ENCODE results near the gene AMZ2. TPM values are rescaled to one million over a fixed set of nuclear protein-coding genes. Genes with fewer than 3 reads are reported as not detected.
"Not testable (repeated sequence)": the region's sequence is repeated elsewhere in the genome, so short reads cannot be mapped to it uniquely, and the experiment has no call there.

AMZ2 gene
- total RNA-seq, 1 donor: 80.3 TPM

GRCh38 chr17:68210570-68211315 is 37.1 kb upstream of the AMZ2 start:
- no peak overlapping the region for H3K4me3 ChIP-seq (ENCODE audit: insufficient read depth, low read length)
- peaks cover 8% of the 10 kb centered on the region for H3K79me2 ChIP-seq (ENCODE audit: insufficient read depth, low read length)
- no peak overlapping the region for H3K4me2 ChIP-seq (ENCODE audit: insufficient read depth, low read length)
- H3K4me1 ChIP-seq (ENCODE audit: insufficient read depth, low read length): peaks cover 8% of the 10 kb centered on the region
- no peak for DNase-seq (ENCODE audit: insufficient read length, low spot score, missing footprints)
- H3K27ac ChIP-seq (ENCODE audit: low read depth, low read length): no peak overlapping the region
- no peaks in the 10 kb centered on the region for H3K9me3 ChIP-seq (ENCODE audit: low read depth, low read length)
- H2AFZ ChIP-seq (ENCODE audit: low read length): no peak overlapping the region
- TF ChIP-seq, protein P1, sequence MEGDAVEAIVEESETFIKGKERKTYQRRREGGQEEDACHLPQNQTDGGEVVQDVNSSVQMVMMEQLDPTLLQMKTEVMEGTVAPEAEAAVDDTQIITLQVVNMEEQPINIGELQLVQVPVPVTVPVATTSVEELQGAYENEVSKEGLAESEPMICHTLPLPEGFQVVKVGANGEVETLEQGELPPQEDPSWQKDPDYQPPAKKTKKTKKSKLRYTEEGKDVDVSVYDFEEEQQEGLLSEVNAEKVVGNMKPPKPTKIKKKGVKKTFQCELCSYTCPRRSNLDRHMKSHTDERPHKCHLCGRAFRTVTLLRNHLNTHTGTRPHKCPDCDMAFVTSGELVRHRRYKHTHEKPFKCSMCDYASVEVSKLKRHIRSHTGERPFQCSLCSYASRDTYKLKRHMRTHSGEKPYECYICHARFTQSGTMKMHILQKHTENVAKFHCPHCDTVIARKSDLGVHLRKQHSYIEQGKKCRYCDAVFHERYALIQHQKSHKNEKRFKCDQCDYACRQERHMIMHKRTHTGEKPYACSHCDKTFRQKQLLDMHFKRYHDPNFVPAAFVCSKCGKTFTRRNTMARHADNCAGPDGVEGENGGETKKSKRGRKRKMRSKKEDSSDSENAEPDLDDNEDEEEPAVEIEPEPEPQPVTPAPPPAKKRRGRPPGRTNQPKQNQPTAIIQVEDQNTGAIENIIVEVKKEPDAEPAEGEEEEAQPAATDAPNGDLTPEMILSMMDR (IDR thresholded peaks at IDR 0.05; ENCODE audit: extremely low read depth, low read depth, low read length): no peak
- H4K20me1 ChIP-seq (ENCODE audit: insufficient read depth, low read length): no peaks in the 10 kb centered on the region
- no peaks in the 10 kb centered on the region for H3K27me3 ChIP-seq (ENCODE audit: insufficient read depth, low read length)
- no peaks in the 10 kb centered on the region for H3K36me3 ChIP-seq (ENCODE audit: insufficient read depth, low read length)

- not testable (repeated sequence) for H3K27ac ChIP-seq (ENCODE audit: low read depth, low read length); DNase-seq (ENCODE audit: insufficient read length, low spot score, missing footprints); H3K79me2 ChIP-seq (ENCODE audit: insufficient read depth, low read length); H3K4me2 ChIP-seq (ENCODE audit: insufficient read depth, low read length); H2AFZ ChIP-seq (ENCODE audit: low read length); H3K4me3 ChIP-seq (ENCODE audit: insufficient read depth, low read length); H3K4me1 ChIP-seq (ENCODE audit: insufficient read depth, low read length); H3K27me3 ChIP-seq (ENCODE audit: insufficient read depth, low read length); H4K20me1 ChIP-seq (ENCODE audit: insufficient read depth, low read length); H3K36me3 ChIP-seq (ENCODE audit: insufficient read depth, low read length); H3K9me3 ChIP-seq (ENCODE audit: low read depth, low read length)
Measured at GRCh38 chr17:68213428-68214411, 34.1 kb upstream of the AMZ2 start.

GRCh38 chr17:68215453-68215852 is 32.4 kb upstream of the AMZ2 start:
- not testable (repeated sequence) for H3K4me2 ChIP-seq (ENCODE audit: insufficient read depth, low read length); H3K27me3 ChIP-seq (ENCODE audit: insufficient read depth, low read length); H2AFZ ChIP-seq (ENCODE audit: low read length); DNase-seq (ENCODE audit: insufficient read length, low spot score, missing footprints); H3K4me1 ChIP-seq (ENCODE audit: insufficient read depth, low read length); H3K79me2 ChIP-seq (ENCODE audit: insufficient read depth, low read length); H3K4me3 ChIP-seq (ENCODE audit: insufficient read depth, low read length); H3K36me3 ChIP-seq (ENCODE audit: insufficient read depth, low read length); H3K27ac ChIP-seq (ENCODE audit: low read depth, low read length); H3K9me3 ChIP-seq (ENCODE audit: low read depth, low read length); H4K20me1 ChIP-seq (ENCODE audit: insufficient read depth, low read length)

- not testable (repeated sequence) for H2AFZ ChIP-seq (ENCODE audit: low read length); H3K79me2 ChIP-seq (ENCODE audit: insufficient read depth, low read length); H3K4me3 ChIP-seq (ENCODE audit: insufficient read depth, low read length); H4K20me1 ChIP-seq (ENCODE audit: insufficient read depth, low read length); H3K27ac ChIP-seq (ENCODE audit: low read depth, low read length); H3K4me2 ChIP-seq (ENCODE audit: insufficient read depth, low read length); H3K36me3 ChIP-seq (ENCODE audit: insufficient read depth, low read length); H3K27me3 ChIP-seq (ENCODE audit: insufficient read depth, low read length); H3K9me3 ChIP-seq (ENCODE audit: low read depth, low read length); H3K4me1 ChIP-seq (ENCODE audit: insufficient read depth, low read length); DNase-seq (ENCODE audit: insufficient read length, low spot score, missing footprints)
Measured at GRCh38 chr17:68219429-68219828, 28.4 kb upstream of the AMZ2 start.

DNA sequence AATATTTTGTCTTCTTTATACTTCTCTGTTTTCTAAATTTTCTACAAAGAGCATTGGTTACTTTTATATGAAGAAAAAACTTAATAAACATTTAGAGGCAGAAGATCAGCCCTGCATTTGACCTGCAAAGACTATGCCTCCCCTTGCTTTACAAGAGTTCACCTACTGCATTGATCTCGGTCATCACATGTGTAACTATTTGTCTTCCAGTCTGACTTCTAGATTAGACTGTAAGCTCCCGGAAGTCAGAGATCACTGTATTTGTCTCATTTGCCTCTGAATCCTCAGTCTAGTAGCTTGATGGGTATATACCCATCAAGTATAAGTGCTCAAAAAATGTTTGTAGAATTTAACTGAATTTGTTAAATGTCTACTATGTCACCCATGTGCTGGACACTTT is 27.7 kb upstream of the AMZ2 start:
- not testable (repeated sequence) for H3K4me2 ChIP-seq (ENCODE audit: insufficient read depth, low read length); H3K9me3 ChIP-seq (ENCODE audit: low read depth, low read length); H3K4me1 ChIP-seq (ENCODE audit: insufficient read depth, low read length); DNase-seq (ENCODE audit: insufficient read length, low spot score, missing footprints); H4K20me1 ChIP-seq (ENCODE audit: insufficient read depth, low read length); H2AFZ ChIP-seq (ENCODE audit: low read length); H3K36me3 ChIP-seq (ENCODE audit: insufficient read depth, low read length); H3K79me2 ChIP-seq (ENCODE audit: insufficient read depth, low read length); H3K27ac ChIP-seq (ENCODE audit: low read depth, low read length); H3K4me3 ChIP-seq (ENCODE audit: insufficient read depth, low read length); H3K27me3 ChIP-seq (ENCODE audit: insufficient read depth, low read length)

DNA sequence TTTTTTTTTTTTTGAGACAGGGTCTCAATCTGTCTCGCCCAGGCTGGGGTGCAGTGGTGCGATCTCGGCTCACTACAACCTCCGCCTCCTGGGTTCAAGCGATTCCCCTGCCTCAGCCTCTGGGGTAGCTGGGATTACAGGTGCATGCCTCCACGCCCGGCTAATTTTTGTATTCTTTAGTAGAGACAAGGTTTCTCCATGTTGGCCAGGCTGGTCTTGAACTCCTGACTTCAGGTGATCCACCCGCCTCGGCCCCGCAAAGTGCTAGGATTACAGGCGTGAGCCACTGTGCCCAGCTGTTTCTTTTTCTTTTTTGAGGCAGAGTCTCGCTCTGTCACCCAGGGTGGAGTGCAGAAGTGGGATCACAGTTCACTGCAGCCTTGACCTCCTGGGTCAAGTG is 27.1 kb upstream of the AMZ2 start:
- not testable (repeated sequence) for DNase-seq (ENCODE audit: insufficient read length, low spot score, missing footprints); H3K4me1 ChIP-seq (ENCODE audit: insufficient read depth, low read length); H3K36me3 ChIP-seq (ENCODE audit: insufficient read depth, low read length); H4K20me1 ChIP-seq (ENCODE audit: insufficient read depth, low read length); H3K4me2 ChIP-seq (ENCODE audit: insufficient read depth, low read length); H3K9me3 ChIP-seq (ENCODE audit: low read depth, low read length); H3K79me2 ChIP-seq (ENCODE audit: insufficient read depth, low read length); H3K4me3 ChIP-seq (ENCODE audit: insufficient read depth, low read length); H3K27ac ChIP-seq (ENCODE audit: low read depth, low read length); H2AFZ ChIP-seq (ENCODE audit: low read length); H3K27me3 ChIP-seq (ENCODE audit: insufficient read depth, low read length)

All from osteoblast (primary cell).